Keratinocyte (primary cell): ENCODE results near the gene ANKAR. TPM values are rescaled to one million over a fixed set of nuclear protein-coding genes. Genes with fewer than 3 reads are reported as not detected.
"Not testable (repeated sequence)": the region's sequence is repeated elsewhere in the genome, so short reads cannot be mapped to it uniquely, and the experiment has no call there.

Source experiments
- DNase-seq: peaks from one replicate; pipeline ENCODE4 v3.0.0-alpha.2; 2011; ENCODE audit warnings: low read depth, missing footprints, low spot score
- FAIRE-seq: peaks from 2 replicates; lab custom pipeline; 2011; peaks lifted over from hg19 to GRCh38; lab: Jason Lieb, UNC
- H2AFZ ChIP-seq: 2 replicates; pipeline ENCODE4 v1.6.0; 2012; ENCODE audit warnings: low read length, control low read depth, inconsistent platforms; ENCODE audit not compliant: control insufficient read depth
- H3K27ac ChIP-seq: 2 replicates; pipeline ENCODE4 v1.5.1; 2011; ENCODE audit warnings: low read length; ENCODE audit not compliant: control insufficient read depth, insufficient read depth
- H3K27me3 ChIP-seq: 3 replicates; pipeline ENCODE4 v1.6.0; 2011; ENCODE audit warnings: low read length; ENCODE audit not compliant: control insufficient read depth, insufficient read depth; ENCODE audit errors: extremely low read depth
- H3K36me3 ChIP-seq, 2 experiments: 2 replicates in 1 of 2; 3 replicates in 1 of 2; pipeline ENCODE4 v1.5.1; 2011; ENCODE audit warnings: low read length in 2 of 2, mild to moderate bottlenecking in 1 of 2; ENCODE audit not compliant: control insufficient read depth in 2 of 2, insufficient read depth in 2 of 2; ENCODE audit errors: extremely low read depth in 1 of 2
- H3K4me1 ChIP-seq: 3 replicates; pipeline ENCODE4 v1.5.1; 2011; ENCODE audit warnings: low read length; ENCODE audit not compliant: control insufficient read depth, insufficient read depth; ENCODE audit errors: extremely low read depth
- H3K4me2 ChIP-seq: 3 replicates; pipeline ENCODE4 v1.6.0; 2011; ENCODE audit warnings: low read depth, low read length; ENCODE audit not compliant: control insufficient read depth, insufficient read depth; ENCODE audit errors: extremely low read depth
- H3K4me3 ChIP-seq, 3 experiments: fragments of 200-600 bp in 1 of 3; sonication (generic) in 1 of 3; 2 replicates in 2 of 3; 3 replicates in 1 of 3; pipeline ENCODE4 v1.5.1; 2011 to 2016; ENCODE audit warnings: low read length in 3 of 3, mild to moderate bottlenecking in 3 of 3, control low read depth in 2 of 3, inconsistent platforms in 1 of 3, low read depth in 1 of 3, mixed read lengths in 1 of 3, mixed run types in 1 of 3, moderate library complexity in 1 of 3; ENCODE audit not compliant: control insufficient read depth in 2 of 3, insufficient read depth in 2 of 3; ENCODE audit errors: extremely low read depth in 1 of 3
- H3K79me2 ChIP-seq: 2 replicates; pipeline ENCODE4 v1.6.0; 2012; ENCODE audit warnings: low read length; ENCODE audit not compliant: control insufficient read depth, insufficient read depth
- H3K9ac ChIP-seq: 3 replicates; pipeline ENCODE4 v1.6.0; 2011; ENCODE audit warnings: low read length; ENCODE audit not compliant: control insufficient read depth, insufficient read depth; ENCODE audit errors: extremely low read depth
- H3K9me1 ChIP-seq: 3 replicates; pipeline ENCODE4 v1.6.0; 2011; ENCODE audit warnings: low read length; ENCODE audit not compliant: control insufficient read depth, insufficient read depth; ENCODE audit errors: extremely low read depth
- H3K9me3 ChIP-seq: 2 replicates; pipeline ENCODE4 v1.5.1; 2012; ENCODE audit warnings: low read depth, low read length; ENCODE audit not compliant: control insufficient read depth
- H4K20me1 ChIP-seq: 3 replicates; pipeline ENCODE4 v1.6.0; 2011; ENCODE audit warnings: low read length; ENCODE audit not compliant: control insufficient read depth, insufficient read depth; ENCODE audit errors: extremely low read depth
- EZH2 ChIP-seq: IDR thresholded peaks from one replicate; pipeline ENCODE4 v1.6.1; 2012; ENCODE audit warnings: inconsistent platforms, mild to moderate bottlenecking, low read length, moderate library complexity
- dilution Hi-C: fragments of 300-500 bp; cut with MboI; formaldehyde crosslinking; loops from one replicate; pipeline ENCODE4 v1.7.0; 2020; ENCODE audit warnings: low sequenced_read_pairs; ENCODE audit not compliant: extremely low pct_ligation_motif_present
- polyA plus RNA-seq, 5 experiments: library from polyadenylated mRNA; depleted of rRNA in 3 of 5; stranded (reverse) in 3 of 5; stranded (forward) in 1 of 5; unstranded in 1 of 5; fragments of >200 nt; gene quantifications; 1 replicate in 1 of 5; 2 replicates in 3 of 5; 3 replicates in 1 of 5; pipeline versions ENCODE4 v1.2.1 to v1.2.3, GENCODE V29; 2011 to 2012; ENCODE audit warnings: missing spikeins in 2 of 5, low read depth in 1 of 5, low replicate concordance in 1 of 5
- TF ChIP-seq, protein P1 (sequence below), 3 experiments: IDR thresholded peaks in 1 of 3; conservative IDR thresholded peaks in 1 of 3; optimal IDR thresholded peaks in 1 of 3; 2 replicates in 2 of 3; 3 replicates in 1 of 3; pipeline versions ENCODE3 to v1.5.1; 2011; ENCODE audit warnings: low read length in 3 of 3, mild to moderate bottlenecking in 3 of 3, moderate library complexity in 2 of 3, control low read depth in 1 of 3, inconsistent platforms in 1 of 3; ENCODE audit not compliant: insufficient read depth in 2 of 3; ENCODE audit errors: extremely low read depth in 1 of 3

The ANKAR gene
- polyA plus RNA-seq, 1 donor (not counting 4 experiments of a cell fraction or from before 2014, with no cell fraction given), result 1.6 TPM

- Histone ChIP-seq H4K20me1 (no peaks in the 10 kb centered on the region), H3K36me3 (no peaks in the 10 kb centered on the region), H3K27me3 (no peaks in the 10 kb centered on the region), H3K79me2 (no peaks in the 10 kb centered on the region), H3K4me2 (no peak overlapping the region), H3K4me1 (no peaks in the 10 kb centered on the region), H3K9me1 (no peaks in the 10 kb centered on the region), H3K9me3 (no peaks in the 10 kb centered on the region), H3K27ac (no peak overlapping the region), H3K4me3 (no peak overlapping the region), H3K9ac (no peak overlapping the region), H2AFZ (no peak overlapping the region)
- FAIRE-seq (no peak), DNase-seq (no peak)
- no peak for TF ChIP-seq EZH2
- TF ChIP-seq, protein P1, sequence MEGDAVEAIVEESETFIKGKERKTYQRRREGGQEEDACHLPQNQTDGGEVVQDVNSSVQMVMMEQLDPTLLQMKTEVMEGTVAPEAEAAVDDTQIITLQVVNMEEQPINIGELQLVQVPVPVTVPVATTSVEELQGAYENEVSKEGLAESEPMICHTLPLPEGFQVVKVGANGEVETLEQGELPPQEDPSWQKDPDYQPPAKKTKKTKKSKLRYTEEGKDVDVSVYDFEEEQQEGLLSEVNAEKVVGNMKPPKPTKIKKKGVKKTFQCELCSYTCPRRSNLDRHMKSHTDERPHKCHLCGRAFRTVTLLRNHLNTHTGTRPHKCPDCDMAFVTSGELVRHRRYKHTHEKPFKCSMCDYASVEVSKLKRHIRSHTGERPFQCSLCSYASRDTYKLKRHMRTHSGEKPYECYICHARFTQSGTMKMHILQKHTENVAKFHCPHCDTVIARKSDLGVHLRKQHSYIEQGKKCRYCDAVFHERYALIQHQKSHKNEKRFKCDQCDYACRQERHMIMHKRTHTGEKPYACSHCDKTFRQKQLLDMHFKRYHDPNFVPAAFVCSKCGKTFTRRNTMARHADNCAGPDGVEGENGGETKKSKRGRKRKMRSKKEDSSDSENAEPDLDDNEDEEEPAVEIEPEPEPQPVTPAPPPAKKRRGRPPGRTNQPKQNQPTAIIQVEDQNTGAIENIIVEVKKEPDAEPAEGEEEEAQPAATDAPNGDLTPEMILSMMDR (optimal IDR thresholded peaks at IDR 0.05 in 1 of 3, IDR thresholded peaks at IDR 0.05 in 1 of 3, conservative IDR thresholded peaks at IDR 0.05 in 1 of 3; ENCODE audit: extremely low read depth in 1 of 3, insufficient read depth in 2 of 3, low read length in 3 of 3), result peak in 1 of 3 experiments; percentile 9
- dilution Hi-C loops, result no loop called here
These were observed 27.6 kb downstream of the ANKAR start for GRCh38 chr2:189702071-189702470.

DNA sequence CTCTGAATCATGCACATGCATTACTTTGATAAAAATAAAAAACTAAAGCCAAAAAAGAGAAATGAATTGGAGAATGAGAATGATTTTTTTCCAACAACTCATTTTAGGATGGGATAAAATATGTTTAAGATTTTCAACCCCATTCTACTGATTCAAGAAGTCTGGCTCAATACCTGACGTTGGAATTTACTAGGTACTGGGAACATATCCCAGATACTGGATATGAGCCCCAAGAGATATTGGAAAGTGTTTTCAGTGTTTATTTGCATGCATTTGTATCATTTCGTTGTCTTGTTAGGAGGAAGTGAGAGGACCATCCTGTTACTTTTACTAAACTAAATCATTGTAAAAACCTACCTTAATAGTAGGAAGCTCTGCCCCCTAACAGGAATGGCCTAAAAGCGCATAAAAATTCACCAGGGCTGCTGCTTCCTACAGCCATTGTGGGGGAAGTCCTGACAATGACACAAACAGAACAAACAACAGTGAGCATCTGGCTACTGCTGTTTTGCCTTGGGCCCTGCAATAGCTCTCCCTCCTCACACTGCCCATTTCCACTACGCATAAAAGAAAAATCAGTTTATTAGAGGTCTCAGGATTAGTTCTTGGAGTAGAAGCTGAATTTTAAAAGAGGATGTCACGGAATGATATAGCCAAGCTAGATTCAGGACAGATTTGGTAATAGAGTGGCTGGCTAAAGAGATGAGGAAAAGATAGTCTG lies 35.2 kb downstream of the ANKAR start:
- dilution Hi-C loops, result no loop called here
- H4K20me1 ChIP-seq, result no peaks in the 10 kb centered on the region
- H3K9ac ChIP-seq, result no peak overlapping the region
- H3K36me3 ChIP-seq, result no peaks in the 10 kb centered on the region
- H3K79me2 ChIP-seq, result no peaks in the 10 kb centered on the region
- H3K9me1 ChIP-seq, result no peaks in the 10 kb centered on the region
- no peaks in the 10 kb centered on the region for H3K9me3 ChIP-seq
- FAIRE-seq (no peak), DNase-seq (no peak)
- H3K4me2 ChIP-seq, result no peak overlapping the region
- no peak for TF ChIP-seq EZH2
- TF ChIP-seq, protein P1 (optimal IDR thresholded peaks at IDR 0.05 in 1 of 3, IDR thresholded peaks at IDR 0.05 in 1 of 3, conservative IDR thresholded peaks at IDR 0.05 in 1 of 3; ENCODE audit: extremely low read depth in 1 of 3, insufficient read depth in 2 of 3, low read length in 3 of 3), result no peak
- H3K27ac ChIP-seq, result no peak overlapping the region
- no peak overlapping the region for H3K4me3 ChIP-seq
- H2AFZ ChIP-seq, result no peak overlapping the region
- H3K4me1 ChIP-seq, result no peaks in the 10 kb centered on the region
- no peaks in the 10 kb centered on the region for H3K27me3 ChIP-seq

- H3K4me3 ChIP-seq, H3K9me1 ChIP-seq, H2AFZ ChIP-seq, H3K9ac ChIP-seq, H3K79me2 ChIP-seq, H3K27me3 ChIP-seq, dilution Hi-C loops, H3K4me2 ChIP-seq, H3K4me1 ChIP-seq, H3K9me3 ChIP-seq, FAIRE-seq, DNase-seq, H3K36me3 ChIP-seq, H3K27ac ChIP-seq, H4K20me1 ChIP-seq: not testable (repeated sequence)
These were observed 43.1 kb downstream of the ANKAR start for GRCh38 chr2:189717593-189717992.
